Measurements from ENCODE around the gene GRAMD1B.
A peak's percentile ranks its signal among the peaks of the same experiment; 100 is the strongest.

Gene GRAMD1B

GRCh38 chr11:123429913-123430720, at the start of gene GRAMD1B:
GRAMD1B (plus strand) TSS chr11:123430269; CDS start chr11:123430793, 524 bp downstream.
- DNase-seq (ENCODE audit: low spot score) = peak; percentile 87

- no peak for DNase-seq (ENCODE audit: low spot score)
These were observed 48.9 kb upstream of the GRAMD1B start for GRCh38 chr11:123381149-123381548.

- DNase-seq (ENCODE audit: low spot score) = no peak
These were observed 48.1 kb upstream of the GRAMD1B start for GRCh38 chr11:123381817-123382554.

- no peak for DNase-seq (ENCODE audit: low spot score)
These were observed 47.5 kb upstream of the GRAMD1B start for GRCh38 chr11:123382555-123383074.

- peak; percentile 87 for DNase-seq (ENCODE audit: low spot score)
These were observed 46.0 kb upstream of the GRAMD1B start for GRCh38 chr11:123384116-123384515.

- no peak for DNase-seq (ENCODE audit: low spot score)
These were observed 43.1 kb upstream of the GRAMD1B start for GRCh38 chr11:123386796-123387510.

- no peak for DNase-seq (ENCODE audit: low spot score)
These were observed 41.4 kb upstream of the GRAMD1B start for GRCh38 chr11:123388640-123389039.

GRCh38 chr11:123390146-123390545, 39.9 kb upstream of the GRAMD1B start:
- peak; percentile 84 for DNase-seq (ENCODE audit: low spot score)

GRCh38 chr11:123391646-123392348, 38.3 kb upstream of the GRAMD1B start:
- peak; percentile 71 for DNase-seq (ENCODE audit: low spot score)

- no peak for DNase-seq (ENCODE audit: low spot score)
These were observed 37.6 kb upstream of the GRAMD1B start for GRCh38 chr11:123392431-123392830.

- DNase-seq (ENCODE audit: low spot score) = no peak
These were observed 37.2 kb upstream of the GRAMD1B start for GRCh38 chr11:123392844-123393243.

- DNase-seq (ENCODE audit: low spot score) = no peak
These were observed 36.6 kb upstream of the GRAMD1B start for GRCh38 chr11:123393312-123393927.

GRCh38 chr11:123404676-123405075, 25.4 kb upstream of the GRAMD1B start:
- DNase-seq (ENCODE audit: low spot score) = no peak

GRCh38 chr11:123405123-123405592, 24.9 kb upstream of the GRAMD1B start:
- no peak for DNase-seq (ENCODE audit: low spot score)

GRCh38 chr11:123406441-123407129, 23.5 kb upstream of the GRAMD1B start:
- no peak for DNase-seq (ENCODE audit: low spot score)

- DNase-seq (ENCODE audit: low spot score) = peak; percentile 87
These were observed 22.7 kb upstream of the GRAMD1B start for GRCh38 chr11:123407130-123407995.

- DNase-seq (ENCODE audit: low spot score) = no peak
These were observed 22.0 kb upstream of the GRAMD1B start for GRCh38 chr11:123407996-123408597.

- DNase-seq (ENCODE audit: low spot score) = no peak
These were observed 21.2 kb upstream of the GRAMD1B start for GRCh38 chr11:123408619-123409455.

Data from cerebellar cortex (tissue), 1 donor.